CD4-positive, alpha-beta T cell (primary cell): ENCODE measurements around the gene MYO5C. TPM values are rescaled to one million over a fixed set of nuclear protein-coding genes. Genes with fewer than 3 reads are reported as not detected.
A peak's percentile ranks its signal among the peaks of the same experiment; 100 is the strongest.

Experiments
- ATAC-seq: fragments of 200-7000 bp; cut with Tn5 transposase; one replicate; pipeline ENCODE4 v1.10.0; 2022; ENCODE audit warnings: mild to moderate bottlenecking; ENCODE audit not compliant: poor library complexity
- CTCF ChIA-PET: fragments of 350-600 bp; sonication (Branson Sonifier 250); formaldehyde crosslinking; loops from one replicate; lab custom pipeline; 2021; ENCODE audit warnings: antibody characterized with exemption, inconsistent platforms; lab: Charles Lee
- POLR2A ChIA-PET: fragments of 350-600 bp; sonication (Branson Sonifier 250); formaldehyde crosslinking; loops from one replicate; lab custom pipeline; 2021; ENCODE audit warnings: antibody characterized with exemption, inconsistent platforms; lab: Charles Lee
- DNase-seq, 14 experiments: peaks; one replicate each; pipeline ENCODE4 v3.0.0-alpha.2; 2013 to 2020; ENCODE audit warnings: mixed read lengths in 2 of 14
- H3K27ac ChIP-seq, 2 donors: one replicate each; pipeline versions ENCODE4 v1.5.1 to v1.7.0; 2013; ENCODE audit warnings: low read length in 2 of 2, low read depth in 1 of 2, mild to moderate bottlenecking in 1 of 2
- H3K27me3 ChIP-seq, 2 experiments: 1 replicate in 1 of 2; 2 replicates in 1 of 2; pipeline versions ENCODE4 v1.6.1 to v1.7.0; 2013; ENCODE audit warnings: low read length in 2 of 2, control low read depth in 1 of 2, mild to moderate bottlenecking in 1 of 2, moderate library complexity in 1 of 2; ENCODE audit not compliant: insufficient read depth in 2 of 2, control insufficient read depth in 1 of 2
- H3K36me3 ChIP-seq: one replicate; pipeline ENCODE4 v1.6.1; 2013; ENCODE audit warnings: low read length, control low read depth; ENCODE audit not compliant: insufficient read depth
- H3K4me1 ChIP-seq: one replicate; pipeline ENCODE4 v1.6.1; 2013; ENCODE audit warnings: low read length, control low read depth; ENCODE audit not compliant: insufficient read depth
- H3K4me3 ChIP-seq: one replicate; pipeline ENCODE4 v1.5.1; 2013; ENCODE audit warnings: mild to moderate bottlenecking, low read length, moderate library complexity
- H3K9me3 ChIP-seq, 2 experiments: 1 replicate in 1 of 2; 2 replicates in 1 of 2; pipeline versions ENCODE4 v1.6.1 to v1.7.0; 2013; ENCODE audit warnings: low read length in 2 of 2, mild to moderate bottlenecking in 2 of 2, control low read depth in 1 of 2, moderate library complexity in 1 of 2; ENCODE audit not compliant: control insufficient read depth in 1 of 2, insufficient read depth in 1 of 2
- H3K27ac Mint-ChIP-seq: one replicate; pipeline ENCODE4 v1.8.0; 2020; ENCODE audit warnings: mixed read lengths
- H3K27me3 Mint-ChIP-seq: one replicate; pipeline ENCODE4 v1.8.0; 2021; ENCODE audit warnings: mixed read lengths
- H3K36me3 Mint-ChIP-seq: one replicate; pipeline ENCODE4 v1.8.0; 2021; ENCODE audit warnings: low read depth, mixed read lengths
- H3K4me1 Mint-ChIP-seq: one replicate; pipeline ENCODE4 v1.8.0; 2021; ENCODE audit warnings: low read depth, mixed read lengths
- H3K4me3 Mint-ChIP-seq: one replicate; pipeline ENCODE4 v1.8.0; 2020; ENCODE audit warnings: mild to moderate bottlenecking, mixed read lengths
- H3K9me3 Mint-ChIP-seq: one replicate; pipeline ENCODE4 v1.8.0; 2020; ENCODE audit warnings: mixed read lengths
- intact Hi-C, 2 experiments: fragments of 100-400 bp; cut with DNase I in 1 of 2; cut with micrococcal nuclease in 1 of 2; formaldehyde crosslinking; loops; one replicate each; pipeline versions ENCODE4 v1.15.1 to v1.9.0; 2023 to 2025; cut with DNase I, micrococcal nuclease
- total RNA-seq, 174 experiments: library from RNA in 2 of 174; stranded (reverse) in 2 of 174; gene quantifications; one replicate each; pipeline ENCODE4 v1.2.3 and lab custom pipeline; 2021 to 2026
- TF ChIP-seq, protein P1 (sequence below): fragments of 200-600 bp; IDR thresholded peaks from one replicate; pipeline ENCODE4 v1.8.0; 2022; ENCODE audit warnings: antibody characterized with exemption, mild to moderate bottlenecking

MYO5C gene
- total RNA-seq, 2 experiments from 2014 or later, result 0.53 to 0.93 TPM

DNA sequence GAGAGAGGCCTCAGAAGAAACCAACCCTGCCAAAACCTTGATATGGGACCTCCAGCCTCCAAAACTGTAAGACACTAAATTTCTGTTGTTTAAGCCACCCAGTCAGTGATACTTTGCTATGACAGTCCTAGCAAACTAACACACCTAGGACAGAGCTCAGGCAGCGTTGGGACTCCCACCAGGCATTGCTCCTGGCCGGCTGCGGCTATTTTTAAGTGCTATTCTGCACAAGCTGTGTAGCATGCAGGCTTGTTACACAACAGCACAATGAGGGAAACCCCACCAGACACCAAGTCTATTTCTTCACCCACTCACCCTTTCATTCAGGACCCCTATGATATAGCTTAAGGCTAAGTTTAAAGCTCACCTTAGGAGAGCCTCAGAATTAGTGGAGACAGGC is 57.5 kb downstream of the MYO5C start:
- no peaks in the 10 kb centered on the region for H3K9me3 ChIP-seq
- H3K4me1 Mint-ChIP-seq, result peaks cover 45% of the 10 kb centered on the region
- no peaks in the 10 kb centered on the region for H3K27me3 ChIP-seq
- no peaks in the 10 kb centered on the region for H3K27me3 Mint-ChIP-seq
- intact Hi-C loops, result no loop called here
- no peaks in the 10 kb centered on the region for H3K36me3 Mint-ChIP-seq
- DNase-seq (no peak), ATAC-seq (no peak)
- no peaks in the 10 kb centered on the region for H3K9me3 Mint-ChIP-seq
- TF ChIP-seq, protein P1, sequence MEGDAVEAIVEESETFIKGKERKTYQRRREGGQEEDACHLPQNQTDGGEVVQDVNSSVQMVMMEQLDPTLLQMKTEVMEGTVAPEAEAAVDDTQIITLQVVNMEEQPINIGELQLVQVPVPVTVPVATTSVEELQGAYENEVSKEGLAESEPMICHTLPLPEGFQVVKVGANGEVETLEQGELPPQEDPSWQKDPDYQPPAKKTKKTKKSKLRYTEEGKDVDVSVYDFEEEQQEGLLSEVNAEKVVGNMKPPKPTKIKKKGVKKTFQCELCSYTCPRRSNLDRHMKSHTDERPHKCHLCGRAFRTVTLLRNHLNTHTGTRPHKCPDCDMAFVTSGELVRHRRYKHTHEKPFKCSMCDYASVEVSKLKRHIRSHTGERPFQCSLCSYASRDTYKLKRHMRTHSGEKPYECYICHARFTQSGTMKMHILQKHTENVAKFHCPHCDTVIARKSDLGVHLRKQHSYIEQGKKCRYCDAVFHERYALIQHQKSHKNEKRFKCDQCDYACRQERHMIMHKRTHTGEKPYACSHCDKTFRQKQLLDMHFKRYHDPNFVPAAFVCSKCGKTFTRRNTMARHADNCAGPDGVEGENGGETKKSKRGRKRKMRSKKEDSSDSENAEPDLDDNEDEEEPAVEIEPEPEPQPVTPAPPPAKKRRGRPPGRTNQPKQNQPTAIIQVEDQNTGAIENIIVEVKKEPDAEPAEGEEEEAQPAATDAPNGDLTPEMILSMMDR, result no peak
- no peaks in the 10 kb centered on the region for H3K36me3 ChIP-seq
- peaks cover 40% of the 10 kb centered on the region for H3K4me1 ChIP-seq
- H3K27ac ChIP-seq, result no peak overlapping the region
- H3K4me3 Mint-ChIP-seq, result no peak overlapping the region
- POLR2A ChIA-PET, result interaction anchor here (0.6 kb wide), 1 partner anchor 393 kb away, joined by 3 read pairs; no protein-coding TSS in a partner anchor
- CTCF ChIA-PET, result interaction anchor here (1.4 kb wide), 1 partner anchor 11 kb away, joined by 3 read pairs; no protein-coding TSS in a partner anchor
- H3K27ac Mint-ChIP-seq, result no peak overlapping the region
- no peak overlapping the region for H3K4me3 ChIP-seq

DNA sequence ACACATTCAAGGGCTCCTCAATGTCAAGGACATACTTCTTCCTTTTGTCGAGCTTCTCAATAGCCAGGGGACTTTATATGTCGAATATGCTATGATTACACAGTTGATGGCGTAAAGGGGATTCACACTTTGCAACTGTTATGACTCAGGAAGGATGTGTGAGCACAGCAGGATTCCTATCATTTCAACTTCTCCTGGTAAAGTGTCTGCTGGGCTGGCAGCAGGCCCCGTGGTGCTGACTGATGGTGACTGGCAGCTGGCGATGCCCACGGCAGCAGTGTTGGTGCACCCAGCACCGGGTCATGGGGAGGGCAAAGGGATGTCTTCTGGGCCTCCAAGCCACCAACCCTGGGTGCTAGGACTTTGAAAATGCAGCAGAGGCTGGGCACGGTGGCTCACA is 59.6 kb downstream of the MYO5C start:
- ChIA-PET CTCF (interaction anchor here (0.9 to 1.4 kb wide), 2 partner anchors 8 to 20 kb away, joined by 3 to 4 read pairs; no protein-coding TSS in a partner anchor), POLR2A (interaction anchor here (0.6 to 5.4 kb wide), 7 partner anchors 9 to 466 kb away, joined by 3 to 64 read pairs (median 8); no protein-coding TSS in a partner anchor)
- Mint-ChIP-seq H3K4me3 (no peak overlapping the region), H3K9me3 (no peaks in the 10 kb centered on the region), H3K36me3 (no peaks in the 10 kb centered on the region), H3K27ac (peak overlapping the region; percentile 98), H3K4me1 (peaks cover 49% of the 10 kb centered on the region), H3K27me3 (no peaks in the 10 kb centered on the region)
- Histone ChIP-seq H3K36me3 (no peaks in the 10 kb centered on the region), H3K4me3 (no peak overlapping the region), H3K9me3 (no peaks in the 10 kb centered on the region), H3K27me3 (no peaks in the 10 kb centered on the region), H3K4me1 (peaks cover 38% of the 10 kb centered on the region), H3K27ac (no peak overlapping the region)
- DNase-seq (no peak), ATAC-seq (no peak)
- intact Hi-C loops, result no loop called here
- TF ChIP-seq, protein P1, result no peak

DNA sequence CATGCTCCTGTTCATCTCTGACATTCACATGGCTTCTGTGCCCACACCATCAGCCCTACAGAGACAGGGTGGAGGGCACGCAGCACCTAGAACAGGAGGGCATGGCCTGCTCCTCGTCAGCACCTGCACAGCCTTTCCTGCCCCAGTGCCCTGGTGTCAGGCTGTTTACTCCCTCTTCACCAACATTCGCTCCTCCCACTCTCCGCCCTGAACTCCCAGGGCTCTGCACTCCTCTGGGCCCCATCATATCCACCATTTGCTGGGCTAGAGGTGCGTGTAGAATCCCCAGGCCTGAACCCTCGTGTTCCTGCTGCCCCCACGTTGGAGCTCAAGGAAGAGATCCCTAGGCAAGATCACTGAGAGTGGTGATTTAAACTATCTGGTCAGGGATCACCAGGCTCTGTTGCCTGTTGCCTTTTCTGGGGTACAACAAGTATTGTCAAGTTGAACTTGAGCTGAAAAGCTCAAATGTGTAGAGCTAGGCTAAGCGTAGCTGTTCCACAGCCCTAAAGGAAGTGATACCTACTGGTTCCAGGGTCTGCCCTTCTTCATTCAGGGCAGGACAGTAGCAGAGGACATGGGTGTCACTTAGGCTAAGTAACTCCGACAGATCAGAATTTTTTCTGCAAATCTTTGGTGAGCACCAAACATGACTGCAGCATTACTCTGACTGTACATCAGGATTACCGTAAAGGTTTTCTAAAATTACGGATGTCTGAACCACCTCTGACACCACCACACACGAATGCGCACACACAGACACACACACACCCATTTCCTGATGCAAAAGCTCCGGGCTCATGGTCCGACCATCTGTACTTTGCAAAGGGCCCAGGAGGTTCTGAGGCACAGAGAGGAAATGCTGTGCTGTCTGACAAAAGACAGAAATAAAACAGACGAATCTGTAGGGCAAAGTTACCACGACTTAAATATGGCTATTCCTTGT is 60.7 kb downstream of the MYO5C start:
- Histone ChIP-seq H3K4me3 (no peak overlapping the region), H3K36me3 (no peaks in the 10 kb centered on the region), H3K9me3 (no peaks in the 10 kb centered on the region), H3K4me1 (peaks cover 38% of the 10 kb centered on the region), H3K27ac (peak overlapping the region; percentile 54 to 69), H3K27me3 (no peaks in the 10 kb centered on the region)
- no peaks in the 10 kb centered on the region for H3K9me3 Mint-ChIP-seq
- intact Hi-C loops, result no loop called here
- DNase-seq (peak in 13 of 14 experiments; percentile 20 to 69 (median 49)), ATAC-seq (peak; percentile 85)
- H3K4me3 Mint-ChIP-seq, result peak overlapping the region; percentile 68
- H3K36me3 Mint-ChIP-seq, result no peaks in the 10 kb centered on the region
- CTCF ChIA-PET, result interaction anchor here (0.9 kb wide), 1 partner anchor 21 kb away, joined by 3 read pairs; no protein-coding TSS in a partner anchor
- TF ChIP-seq, protein P1, result no peak
- peaks cover 49% of the 10 kb centered on the region for H3K4me1 Mint-ChIP-seq
- H3K27ac Mint-ChIP-seq, result peak overlapping the region; percentile 98
- H3K27me3 Mint-ChIP-seq, result no peaks in the 10 kb centered on the region
- POLR2A ChIA-PET, result interaction anchor here (0.5 to 5.4 kb wide), 12 partner anchors 8 to 1880 kb away, joined by 3 to 64 read pairs (median 4); partner anchors contain the start of genes GABPB1 and LEO1
